Measurements from ENCODE around the gene FHDC1.

The FHDC1 gene

DNA sequence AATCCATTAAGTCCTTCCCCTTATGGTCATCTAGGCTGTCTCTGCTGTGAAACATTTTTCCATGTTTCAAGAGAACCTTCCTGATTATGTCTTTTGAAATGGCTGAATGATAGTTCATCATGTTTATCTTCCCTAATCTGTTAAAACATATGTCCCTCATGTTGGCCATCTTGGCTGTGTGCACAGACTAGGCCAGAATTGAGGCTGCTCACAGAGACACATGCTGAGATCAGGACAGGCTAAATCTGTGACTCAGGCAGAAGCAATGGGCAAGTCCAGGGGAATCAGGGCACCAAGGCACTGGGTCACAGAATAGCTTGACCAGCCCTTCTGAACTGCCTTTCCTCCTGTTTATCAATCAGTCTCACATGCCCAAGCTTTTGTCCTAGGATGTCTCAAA is 78.3 kb downstream of the FHDC1 start:
- no peak for DNase-seq

DNA sequence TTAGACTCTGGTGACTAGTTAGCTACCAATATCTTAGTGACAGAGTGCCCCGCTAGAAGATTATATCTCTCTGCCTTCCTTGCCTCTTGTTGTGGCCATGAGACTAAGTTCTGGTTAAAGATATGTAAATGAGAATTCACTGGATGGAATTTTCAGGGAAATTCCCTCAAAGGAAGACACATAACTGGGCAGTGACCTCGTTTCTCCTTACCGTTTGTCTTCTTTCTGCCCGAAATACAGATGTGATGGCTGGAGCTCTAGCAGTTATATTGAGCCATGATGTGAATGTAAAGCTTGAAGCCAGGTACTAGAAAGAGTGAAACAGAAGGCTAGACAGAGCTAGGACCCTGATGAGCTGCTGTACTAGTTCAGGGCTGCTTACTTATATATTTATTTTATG is 80.5 kb downstream of the FHDC1 start:
- DNase-seq: no peak

DNA sequence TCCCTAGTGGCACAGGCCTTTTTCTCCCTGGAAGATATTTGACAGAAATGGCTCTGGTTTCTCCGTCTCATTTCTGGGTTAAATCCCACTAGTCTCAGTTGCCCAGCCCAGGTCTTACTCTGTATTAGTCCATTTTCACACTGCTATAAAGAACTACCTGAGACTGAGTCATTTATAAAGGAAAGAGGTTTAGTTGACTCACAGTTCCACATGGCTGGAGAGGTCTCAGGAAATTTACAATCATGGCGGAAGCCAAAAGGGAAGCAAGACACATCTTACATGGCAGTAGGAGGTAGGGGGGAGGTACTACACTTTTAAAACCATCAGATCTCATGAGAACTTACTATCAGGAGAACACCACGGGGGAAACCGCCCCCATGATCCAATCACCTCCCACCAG is 81.9 kb downstream of the FHDC1 start:
- DNase-seq: no peak

DNA sequence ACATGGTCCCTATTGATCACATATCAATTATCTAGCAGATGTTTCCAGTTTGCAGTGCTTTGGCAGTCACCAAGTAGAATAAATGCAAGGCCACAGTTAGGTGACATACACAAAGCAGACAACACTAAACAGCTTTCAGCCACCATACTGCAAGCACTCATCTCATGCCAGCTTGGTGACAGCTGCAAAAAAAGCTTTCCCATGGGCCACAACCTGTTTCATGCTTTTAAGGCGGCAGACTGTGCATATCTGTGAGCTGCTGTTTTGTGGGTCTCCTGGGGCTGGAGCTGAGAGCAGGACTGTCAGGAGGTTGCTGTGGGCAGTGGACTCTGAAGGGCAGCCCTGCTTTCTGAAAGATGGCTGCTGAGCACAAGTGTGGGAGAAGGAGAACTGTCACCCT is 82.6 kb downstream of the FHDC1 start:
- DNase-seq: no peak

DNA sequence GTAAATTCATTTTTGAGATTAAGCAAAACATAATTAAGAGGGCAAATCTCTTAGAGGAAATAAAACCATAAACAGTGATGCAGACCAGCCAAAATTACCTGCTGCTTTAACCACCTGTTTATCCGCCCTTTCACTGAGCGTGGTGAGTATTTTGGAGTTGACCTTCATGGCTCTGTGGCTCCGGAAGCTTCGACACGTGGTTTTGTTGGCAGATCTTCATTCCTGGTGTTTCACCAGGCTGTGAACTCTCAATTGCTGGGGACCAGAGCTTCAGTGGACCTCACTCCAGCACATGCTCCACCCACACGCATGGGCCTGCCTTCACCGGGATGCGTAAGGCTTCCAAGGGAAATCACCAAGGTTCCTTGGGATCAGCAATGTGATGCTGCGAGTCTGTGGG is 83.8 kb downstream of the FHDC1 start:
- DNase-seq: no peak

DNA sequence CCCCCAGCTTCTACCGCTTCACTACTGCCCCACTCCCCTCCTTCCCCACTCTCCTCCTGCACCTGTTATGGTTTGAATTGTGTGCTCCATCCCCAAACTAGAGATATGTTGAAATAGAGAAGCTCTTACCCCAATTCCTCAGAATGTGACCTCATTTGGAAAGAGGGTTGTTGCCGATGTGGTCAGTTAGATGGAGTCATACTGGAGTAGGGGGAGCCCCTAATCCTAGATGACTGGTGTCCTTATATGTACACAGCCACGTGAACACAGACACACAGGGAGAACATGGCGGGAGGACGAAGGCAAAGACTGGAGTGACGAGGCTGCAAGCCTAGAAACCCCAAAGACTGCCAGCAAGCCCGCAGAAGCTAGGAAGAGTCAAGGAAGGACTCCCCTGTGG is 84.3 kb downstream of the FHDC1 start:
- no peak for DNase-seq

DNA sequence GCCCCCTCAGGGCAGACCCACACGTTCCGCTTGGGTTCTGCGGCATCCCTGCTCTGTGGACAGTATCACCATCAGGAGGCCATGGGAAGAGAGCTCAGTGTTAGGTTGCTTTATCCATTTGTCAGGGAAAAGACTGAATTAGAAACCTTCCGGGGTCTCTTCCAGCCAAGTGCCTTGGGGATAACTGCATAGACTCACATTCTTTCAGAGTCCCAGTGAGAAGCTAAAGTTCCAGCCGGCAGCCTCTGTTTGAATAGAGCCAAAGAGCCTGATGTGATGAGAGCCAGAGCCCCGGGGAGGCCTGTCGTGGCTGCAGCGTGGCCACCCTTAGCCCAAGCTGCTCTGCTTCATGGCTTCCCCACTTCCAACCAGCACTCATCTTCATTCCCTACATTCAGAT is 85.2 kb downstream of the FHDC1 start:
- DNase-seq: no peak

DNA sequence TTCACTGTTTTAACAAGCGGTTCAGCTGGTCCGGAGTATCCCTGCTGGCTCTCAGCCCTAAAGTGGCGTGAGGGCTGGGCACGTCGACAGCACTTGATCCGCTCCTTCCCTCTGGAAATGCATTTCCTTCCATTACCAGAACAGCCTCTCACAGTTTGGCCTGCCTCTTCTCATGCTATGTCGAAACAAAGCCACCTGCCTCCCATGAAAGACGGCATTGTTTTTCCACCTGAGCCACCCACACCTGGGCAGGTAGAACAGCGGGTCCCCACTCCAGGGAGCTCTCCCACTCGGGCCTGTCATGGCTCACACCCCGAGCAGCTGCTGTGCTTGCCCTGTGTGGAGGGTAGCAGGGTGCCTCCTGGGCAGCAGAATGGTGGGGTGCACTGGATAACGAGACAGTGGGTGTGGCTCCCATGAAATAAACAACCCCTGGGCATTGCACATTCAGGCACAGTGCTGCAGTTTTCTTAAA is 86.2 kb downstream of the FHDC1 start:
- DNase-seq: no peak

DNA sequence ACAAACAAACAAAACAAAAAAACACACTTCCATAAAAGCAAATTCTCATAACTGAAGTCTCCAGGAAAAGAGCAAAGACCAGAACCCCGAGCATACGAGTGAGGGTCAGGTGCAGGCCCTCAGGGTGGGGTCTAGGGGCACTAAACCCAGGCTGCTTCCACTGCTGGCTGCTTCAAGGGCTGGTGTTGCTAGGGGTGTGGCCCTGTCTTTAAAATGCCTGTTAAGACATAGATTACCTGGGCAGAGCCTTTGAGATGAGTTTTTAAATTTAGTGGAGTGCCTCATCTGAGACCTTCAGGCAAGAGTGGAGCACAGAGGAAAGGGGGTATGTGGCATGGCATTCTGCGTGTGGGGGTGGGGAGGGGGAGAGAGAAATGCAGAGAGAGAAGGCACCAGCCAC is 87.0 kb downstream of the FHDC1 start:
- DNase-seq: no peak

DNA sequence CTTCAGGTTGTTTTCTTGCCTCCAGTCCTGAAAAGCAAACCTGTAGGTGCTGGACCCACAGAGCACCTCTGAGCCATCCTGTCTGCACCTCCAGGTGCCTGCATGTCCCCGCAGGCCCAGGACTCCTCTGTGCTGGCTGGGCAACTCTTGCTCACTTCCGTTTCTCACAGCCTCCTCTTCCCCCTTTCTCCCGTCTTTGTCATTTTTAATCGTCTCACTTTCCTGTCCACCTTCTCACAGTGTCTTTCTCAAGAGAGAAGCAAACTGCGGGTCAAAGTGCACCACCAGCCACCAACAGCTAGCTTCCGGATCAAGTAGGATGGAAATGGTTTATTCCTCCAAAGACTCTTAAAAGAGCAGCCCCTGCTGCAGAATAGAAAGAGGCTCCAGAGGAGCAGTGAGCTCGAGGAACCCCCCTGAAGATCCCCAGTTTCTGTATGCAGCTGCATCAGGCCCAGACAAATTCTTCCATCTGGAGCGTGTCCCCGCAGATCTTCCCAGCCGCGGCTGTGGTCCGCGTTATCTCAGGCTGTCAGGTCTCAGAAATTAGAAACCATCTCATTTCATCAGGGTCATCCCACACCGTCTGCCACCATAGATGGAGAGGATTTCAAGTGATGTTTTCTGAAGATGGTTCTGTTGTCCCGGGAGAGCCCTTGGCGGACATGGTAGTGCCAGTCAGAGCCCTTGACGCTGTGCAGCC is 87.7 kb downstream of the FHDC1 start:
- DNase-seq: no peak

DNA sequence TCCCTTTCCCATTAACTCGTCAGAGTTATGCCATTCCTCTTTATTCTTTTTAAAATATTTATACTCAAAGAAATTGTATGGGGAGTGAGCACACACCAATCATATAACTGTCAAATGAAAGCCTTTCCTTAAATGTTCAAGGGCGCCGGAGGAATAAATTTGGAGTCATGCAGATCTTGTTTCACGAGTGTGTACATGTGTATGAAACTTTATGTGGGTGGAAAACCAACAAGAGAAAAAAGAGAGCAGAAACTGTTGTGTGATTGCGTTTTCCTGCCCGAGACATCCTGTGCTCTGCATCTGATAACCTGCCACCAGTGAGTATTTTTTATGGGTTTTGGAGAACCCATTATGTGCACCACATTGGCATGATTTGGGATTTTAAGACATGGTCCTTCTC is 88.3 kb downstream of the FHDC1 start:
- DNase-seq: no peak

DNA sequence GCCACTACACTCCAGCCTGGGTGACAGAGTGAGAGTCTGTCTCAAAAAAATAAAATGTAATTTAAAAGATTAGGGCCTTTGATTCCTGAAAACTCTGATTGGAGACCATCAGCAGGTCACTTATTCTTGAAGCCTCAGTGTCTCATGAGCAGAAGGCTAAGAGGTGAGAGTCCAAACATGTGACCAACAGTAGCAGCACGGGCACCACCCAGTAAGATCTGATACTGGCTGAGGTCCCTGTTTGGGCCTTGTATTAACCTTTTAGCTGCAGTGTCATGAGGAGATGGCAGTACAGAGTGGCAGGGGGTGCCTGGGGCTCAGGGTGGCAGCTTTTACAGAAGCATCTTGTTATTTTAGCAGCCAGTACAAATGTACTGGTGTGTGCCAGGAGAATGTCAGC is 89.3 kb downstream of the FHDC1 start:
- no peak for DNase-seq

DNA sequence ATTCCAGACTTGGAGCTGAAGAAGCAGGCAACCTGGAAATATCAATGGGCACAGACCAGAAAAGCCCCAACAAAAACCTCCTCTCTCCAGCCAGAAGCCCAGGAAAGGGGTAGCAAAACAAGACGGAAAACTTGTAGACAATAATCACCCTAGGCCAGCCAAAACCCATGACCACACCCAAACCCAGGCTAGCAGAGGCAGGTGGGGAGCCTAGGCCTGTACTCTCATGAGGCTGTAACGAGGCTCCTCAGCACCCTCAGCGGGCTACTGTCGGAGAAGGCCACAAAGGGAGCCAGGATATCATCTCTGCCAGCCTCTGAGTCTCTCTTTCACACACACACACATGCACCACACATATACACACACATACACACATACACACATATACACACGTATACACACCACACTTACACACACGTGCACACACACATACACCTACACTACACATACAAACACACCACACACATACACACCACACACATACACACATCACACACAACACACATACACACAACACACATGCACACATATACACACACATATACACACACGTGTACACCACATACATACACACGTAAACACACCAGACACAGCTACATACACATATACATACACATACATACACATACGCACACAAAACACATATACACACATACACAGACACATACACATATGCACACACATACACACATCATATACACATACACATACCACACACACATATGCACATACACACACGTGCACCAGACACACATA is 90.6 kb downstream of the FHDC1 start:
- no peak for DNase-seq

DNA sequence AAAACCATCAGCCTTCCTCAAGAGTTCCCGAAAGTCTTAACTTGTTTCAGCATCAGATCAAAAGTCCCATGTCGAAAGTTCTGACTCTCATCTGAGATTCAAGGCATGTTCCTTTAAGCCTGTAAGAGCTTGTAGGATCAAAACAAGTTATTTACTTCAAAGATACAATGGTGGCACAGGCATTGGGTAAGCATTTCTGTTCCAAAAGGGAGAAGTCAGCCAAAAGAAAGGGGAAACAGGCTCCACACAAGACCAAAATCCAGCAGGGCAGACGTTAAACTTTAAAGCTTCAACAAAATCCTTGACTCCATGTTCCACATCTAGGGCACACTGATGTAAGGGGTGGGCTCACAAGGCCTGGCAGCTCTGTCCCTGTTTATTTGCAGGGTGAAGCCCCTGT is 91.7 kb downstream of the FHDC1 start:
- DNase-seq: no peak

DNA sequence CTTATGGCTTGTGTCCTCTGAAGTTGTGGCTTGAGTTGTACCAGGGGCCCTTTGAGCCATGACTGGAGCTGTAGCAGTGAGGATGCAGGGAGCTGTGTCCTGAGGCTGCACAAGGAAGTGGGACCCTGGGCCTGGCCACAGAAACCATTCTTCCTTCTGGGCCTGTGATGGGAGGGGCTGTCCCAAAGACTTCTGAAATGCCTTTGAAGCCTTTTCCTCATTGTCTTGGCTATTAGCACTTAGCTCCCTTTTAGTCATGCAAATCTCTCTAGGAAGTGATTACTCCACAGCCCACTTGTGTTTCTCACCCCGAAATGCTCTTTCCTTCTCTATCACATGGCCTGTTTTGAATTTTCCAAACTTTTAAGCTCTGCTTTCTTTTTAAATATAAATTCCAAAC is 92.4 kb downstream of the FHDC1 start:
- no peak for DNase-seq

Measured in T-helper 9 cell (primary cell).